Hepatic stellate cell (primary cell): Measurements from ENCODE around the gene LRRC45.

Experiments
- DNase-seq: peaks from one replicate; pipeline ENCODE4 v3.0.0; 2011; ENCODE audit warnings: low spot score

LRRC45 gene

DNA sequence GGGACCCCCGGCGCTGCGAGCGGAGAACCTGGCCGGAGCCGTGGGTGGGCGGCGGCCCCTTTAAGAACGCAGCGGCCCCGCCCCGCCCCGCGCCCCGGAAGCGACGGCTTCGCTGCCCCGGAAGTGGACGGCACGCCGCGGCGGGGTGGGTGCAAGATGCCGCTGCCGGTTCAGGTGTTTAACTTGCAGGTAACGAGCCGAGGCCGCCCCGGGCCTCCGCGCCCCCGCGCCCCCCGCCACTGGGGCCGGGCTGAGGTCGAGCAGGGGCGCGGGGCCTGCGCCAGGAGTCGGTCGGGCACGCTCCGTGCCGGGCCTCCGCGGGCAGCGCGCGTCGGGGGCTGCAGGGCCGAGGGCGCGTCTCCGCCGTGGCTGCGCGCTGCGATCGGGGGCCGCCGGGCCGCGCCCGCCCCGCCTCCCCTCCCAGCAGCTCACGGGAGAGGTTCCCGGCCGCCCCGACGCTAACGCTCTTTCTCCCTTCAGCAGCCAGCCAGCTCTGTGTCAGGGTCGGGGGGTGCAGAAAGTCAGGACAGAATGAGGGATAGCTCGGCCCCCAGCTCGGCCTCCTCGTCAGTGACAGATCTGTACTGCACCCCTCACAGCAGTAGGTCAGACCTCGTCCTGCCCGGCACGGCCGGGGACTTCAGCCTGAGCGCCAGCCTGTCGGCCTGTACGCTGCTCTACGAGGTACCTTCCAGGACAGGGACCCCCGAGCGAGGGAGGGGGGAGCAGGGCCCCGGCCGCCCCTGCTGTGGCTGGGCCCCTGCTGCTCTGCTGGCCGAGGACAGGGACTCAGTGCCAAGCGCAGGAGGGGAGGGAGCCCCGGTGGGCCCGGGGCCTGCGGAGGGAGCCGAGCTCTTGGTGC is 28.9 kb downstream of the LRRC45 start, which contains the start of the genes GPS1 and RFNG:
Gene GPS1 (plus strand): TSS at position 123 of the 862 bp plus-strand sequence. CDS start 34 bp downstream, at position 157.
Gene RFNG (minus strand): TSS at position 36 of the 862 bp plus-strand sequence. CDS start 45 bp downstream, outside the sequence.
- DNase-seq = peak; percentile 88

GRCh38 chr17:82052638-82053059 is 29.5 kb downstream of the LRRC45 start:
- DNase-seq = peak; percentile 37

- no peak for DNase-seq
These were observed 30.0 kb downstream of the LRRC45 start for GRCh38 chr17:82053130-82053529.

GRCh38 chr17:82053556-82054263 is 30.6 kb downstream of the LRRC45 start:
- no peak for DNase-seq

DNA sequence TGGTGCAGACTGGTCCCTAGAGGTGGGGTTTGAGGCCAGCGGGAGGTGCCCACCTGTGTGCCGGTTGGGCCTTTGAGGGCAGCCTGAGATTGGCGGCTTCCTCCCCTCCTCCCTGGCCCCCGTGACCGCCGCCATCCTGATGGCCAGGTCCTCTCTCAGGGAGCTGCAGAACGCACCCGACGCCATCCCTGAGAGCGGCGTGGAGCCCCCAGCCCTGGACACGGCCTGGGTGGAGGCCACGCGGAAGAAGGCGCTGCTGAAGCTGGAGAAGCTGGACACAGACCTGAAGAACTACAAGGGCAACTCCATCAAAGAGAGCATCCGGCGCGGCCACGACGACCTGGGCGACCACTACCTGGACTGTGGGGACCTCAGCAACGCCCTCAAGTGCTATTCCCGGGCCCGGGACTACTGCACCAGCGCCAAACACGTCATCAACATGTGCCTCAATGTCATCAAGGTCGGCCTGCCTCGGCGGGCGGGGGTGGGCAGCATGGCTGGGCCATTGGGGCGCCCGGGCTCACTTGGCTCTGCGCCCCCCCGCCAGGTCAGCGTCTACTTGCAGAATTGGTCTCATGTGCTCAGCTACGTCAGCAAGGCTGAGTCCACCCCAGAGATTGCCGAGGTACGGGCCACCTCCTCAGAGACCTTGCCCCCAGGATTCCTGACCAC is 31.4 kb downstream of the LRRC45 start:
- DNase-seq = no peak

GRCh38 chr17:82055023-82055964 is 32.2 kb downstream of the LRRC45 start:
- no peak for DNase-seq

DNA sequence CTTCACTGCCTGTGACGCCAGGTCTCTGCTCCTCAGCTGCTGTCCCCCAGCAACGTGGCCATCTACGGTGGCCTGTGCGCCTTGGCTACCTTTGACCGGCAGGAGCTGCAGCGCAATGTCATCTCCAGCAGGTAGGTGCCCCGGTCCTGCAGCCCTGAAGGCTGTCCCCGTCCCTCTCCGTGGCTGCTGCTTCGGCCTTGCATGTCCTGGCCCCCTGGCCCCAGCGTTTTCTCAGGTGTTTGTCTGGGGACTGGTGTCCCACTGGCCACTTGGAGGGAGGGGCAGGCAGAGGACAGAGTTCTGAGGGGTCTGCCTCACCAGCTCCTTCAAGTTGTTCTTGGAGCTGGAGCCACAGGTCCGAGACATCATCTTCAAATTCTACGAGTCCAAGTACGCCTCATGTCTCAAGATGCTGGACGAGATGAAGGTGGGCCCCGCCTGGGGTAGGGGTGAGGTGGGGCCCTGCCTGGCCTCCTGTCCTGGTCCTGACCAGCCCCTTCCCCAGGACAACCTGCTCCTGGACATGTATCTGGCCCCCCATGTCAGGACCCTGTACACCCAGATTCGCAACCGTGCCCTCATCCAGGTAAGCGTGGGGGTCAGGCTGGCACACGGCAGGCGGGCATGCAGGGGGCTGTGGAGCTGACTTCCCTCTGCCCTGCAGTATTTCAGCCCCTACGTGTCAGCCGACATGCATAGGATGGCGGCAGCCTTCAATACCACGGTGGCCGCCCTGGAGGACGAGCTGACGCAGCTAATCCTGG is 33.0 kb downstream of the LRRC45 start:
- DNase-seq = no peak

- no peak for DNase-seq
These were observed 33.9 kb downstream of the LRRC45 start for GRCh38 chr17:82056729-82057621.

DNA sequence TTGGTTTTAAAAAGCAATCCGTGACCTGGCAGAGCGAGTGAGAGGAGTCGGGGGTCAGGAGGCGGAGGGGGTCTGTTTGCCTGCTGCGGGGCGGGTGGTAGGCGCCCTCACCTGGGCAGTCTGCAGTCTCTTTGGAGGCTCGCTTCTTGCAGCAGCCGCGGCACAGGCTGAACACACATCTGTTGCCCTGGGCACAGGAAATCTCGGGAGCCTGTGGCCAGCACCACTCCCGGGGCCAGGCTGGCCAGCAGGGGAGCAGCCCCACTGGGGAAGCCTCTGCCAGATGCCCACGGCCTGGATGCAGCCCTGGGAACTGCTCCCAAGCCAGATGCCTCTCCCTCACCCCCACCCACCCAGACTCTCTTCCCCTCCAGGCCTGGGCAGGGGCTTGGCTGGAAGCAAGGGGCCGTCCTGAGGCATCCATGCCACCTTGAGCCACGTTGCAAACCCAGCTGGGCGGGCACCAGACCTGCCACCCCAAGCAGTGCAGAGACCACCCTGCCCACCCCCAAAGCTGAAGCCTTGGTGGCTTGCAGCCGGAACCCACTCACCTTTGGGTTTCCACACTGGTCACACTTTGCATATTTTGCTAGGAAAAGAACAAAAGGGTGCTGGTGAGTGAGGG is 35.2 kb downstream of the LRRC45 start:
- no peak for DNase-seq

DNA sequence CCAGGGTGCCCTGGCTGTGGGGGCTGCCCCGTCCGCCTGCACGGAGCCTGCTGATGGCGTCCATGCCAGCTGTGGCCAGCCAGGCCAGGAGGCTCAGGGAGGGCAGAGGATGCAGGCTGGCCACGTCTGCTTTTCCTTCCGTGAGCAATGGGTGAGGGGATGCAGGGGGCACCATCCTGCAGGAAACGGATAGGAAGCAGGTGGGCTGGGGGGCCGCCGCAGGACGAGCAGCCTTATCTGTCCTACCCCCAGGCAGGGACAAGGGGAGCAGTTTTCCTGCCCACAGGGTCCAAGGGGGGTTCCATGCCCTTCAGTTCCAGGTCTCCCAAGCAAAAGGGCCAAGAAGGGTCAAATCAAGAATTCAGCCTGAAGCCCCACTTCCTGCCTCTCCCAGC is 35.7 kb downstream of the LRRC45 start:
- DNase-seq = no peak

DNA sequence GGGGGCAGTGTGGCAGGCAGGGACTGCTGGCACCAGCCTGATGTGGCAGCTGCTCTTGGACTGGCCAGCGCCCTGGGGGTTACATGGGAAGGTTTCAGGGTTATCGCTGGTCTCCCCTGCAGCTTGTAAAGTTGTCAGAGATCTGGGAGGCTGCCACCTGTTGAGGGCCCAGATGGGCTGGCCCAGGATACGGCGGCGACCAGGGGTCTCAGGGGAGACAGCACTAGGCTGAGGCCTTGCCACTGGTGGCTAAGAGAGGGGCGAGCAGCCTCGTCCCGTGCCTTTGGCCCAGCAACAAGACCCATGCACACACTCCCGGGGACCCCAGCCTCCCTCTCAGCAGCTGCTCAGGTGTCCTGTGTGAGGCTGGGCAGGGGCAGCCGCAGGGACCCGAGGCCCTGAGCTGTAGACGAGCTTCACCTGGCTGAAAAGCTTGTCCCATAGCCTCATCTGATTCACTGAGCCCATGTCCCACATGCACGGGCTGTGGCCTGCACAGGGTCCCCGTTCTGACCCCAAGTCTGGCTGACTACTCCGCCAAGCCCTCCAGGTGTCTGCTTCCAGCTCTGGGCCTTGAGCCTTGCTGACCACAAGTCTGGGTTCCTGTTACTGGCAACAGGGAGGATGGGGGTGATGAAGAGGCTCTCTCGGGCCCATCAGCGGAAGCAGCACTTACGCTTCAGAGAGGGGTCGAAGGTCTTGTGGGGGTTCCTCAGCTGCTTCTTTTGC is 36.3 kb downstream of the LRRC45 start:
- no peak for DNase-seq

GRCh38 chr17:82060001-82060380 is 36.9 kb downstream of the LRRC45 start:
- no peak for DNase-seq

- DNase-seq = no peak
These were observed 37.5 kb downstream of the LRRC45 start for GRCh38 chr17:82060614-82061013.

DNA sequence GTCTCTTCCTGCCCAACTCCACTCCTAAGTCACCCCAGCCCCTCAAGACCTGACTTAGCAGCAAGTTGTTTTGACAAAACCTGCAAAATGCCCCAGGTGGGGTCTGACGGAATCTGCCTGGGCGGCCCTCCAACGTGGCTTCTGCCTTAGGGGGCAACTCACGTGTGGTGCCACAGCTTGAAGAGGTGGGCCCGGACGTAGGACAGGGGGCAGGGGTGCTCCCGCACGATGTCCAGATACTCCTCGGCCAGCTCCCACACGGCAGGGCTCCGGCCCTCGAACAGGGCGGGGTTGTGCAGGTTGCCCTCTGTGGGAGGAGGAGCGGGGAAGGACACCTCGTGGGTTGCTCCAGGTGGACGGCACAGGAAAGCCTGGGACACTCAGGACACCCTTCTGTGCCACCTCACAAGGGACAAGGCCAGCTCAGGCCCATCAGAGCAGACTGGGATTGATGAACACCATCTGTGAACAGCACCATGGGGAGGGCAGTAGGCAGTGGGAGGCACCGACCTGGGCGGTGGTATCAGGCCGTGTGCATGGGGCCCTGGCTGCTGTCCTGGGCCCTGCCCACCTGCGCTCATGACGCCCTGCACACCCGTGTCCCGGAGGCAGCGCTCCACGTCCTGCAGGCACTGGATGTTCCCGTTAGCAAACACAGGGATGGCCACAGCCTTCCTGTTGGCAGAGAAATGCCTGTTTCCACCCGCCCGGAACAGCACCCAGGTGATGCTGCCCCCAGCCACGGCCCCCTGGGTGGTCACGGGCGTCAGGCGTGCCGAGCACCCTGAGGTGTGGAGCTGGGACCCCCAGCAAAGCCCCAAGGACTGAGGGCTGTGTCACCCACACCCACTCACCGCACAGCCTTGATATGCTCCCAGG is 38.2 kb downstream of the LRRC45 start:
- DNase-seq = no peak

DNA sequence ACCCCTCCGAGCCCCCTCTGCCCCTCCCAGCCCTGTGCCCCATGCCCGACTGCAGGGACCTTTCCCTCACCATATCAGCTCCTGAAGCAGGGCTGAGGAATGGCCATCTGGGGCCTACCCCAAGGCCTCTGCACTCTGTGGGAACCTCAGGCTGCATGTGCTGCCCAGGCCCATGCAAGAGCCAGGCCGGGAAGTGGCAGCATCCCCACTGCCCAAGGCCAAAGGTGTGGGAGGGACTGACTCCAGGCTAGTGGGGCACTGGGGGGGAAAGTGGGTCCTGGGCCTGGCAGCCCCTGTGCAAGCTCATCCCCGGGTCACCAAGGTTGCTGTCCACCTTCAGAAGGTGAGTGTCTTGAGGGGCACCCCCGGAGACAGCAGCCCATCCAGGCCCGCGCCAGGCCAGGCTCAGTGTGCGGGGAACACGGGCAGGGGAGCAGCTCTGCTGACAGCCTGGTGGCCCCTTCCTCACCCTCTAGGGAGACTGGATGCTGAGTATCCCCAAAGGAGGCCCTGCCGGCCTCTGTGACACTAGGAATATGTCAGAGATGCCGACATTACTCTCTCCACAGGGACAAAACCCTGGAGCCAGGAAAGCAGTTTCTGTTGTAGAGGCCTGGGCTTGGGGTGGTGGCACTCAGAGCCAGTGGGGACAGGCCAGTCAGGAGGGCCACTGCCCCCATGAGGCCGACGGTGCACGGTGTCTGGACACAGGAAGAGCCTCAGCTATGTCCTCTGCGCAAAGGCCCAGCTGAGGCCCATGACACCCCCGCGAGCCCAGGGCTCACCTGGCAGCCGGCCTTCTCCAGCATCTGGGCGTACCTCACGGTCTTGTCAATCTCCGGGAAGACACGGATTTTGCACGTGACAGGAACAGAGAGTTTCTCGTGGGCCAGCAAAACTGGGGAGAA is 39.2 kb downstream of the LRRC45 start:
- no peak for DNase-seq

- no peak for DNase-seq
These were observed 39.9 kb downstream of the LRRC45 start for GRCh38 chr17:82062984-82063368.
